ENCODE results near the gene GLS. TPM values are rescaled to one million over a fixed set of nuclear protein-coding genes. Genes with fewer than 3 reads are reported as not detected.

GLS gene
- total and polyA plus RNA-seq, 2 of the 13 experiments (the other 11 are each of a cell fraction or from before 2014, with no cell fraction given), result 78.6 to 183 TPM

DNA sequence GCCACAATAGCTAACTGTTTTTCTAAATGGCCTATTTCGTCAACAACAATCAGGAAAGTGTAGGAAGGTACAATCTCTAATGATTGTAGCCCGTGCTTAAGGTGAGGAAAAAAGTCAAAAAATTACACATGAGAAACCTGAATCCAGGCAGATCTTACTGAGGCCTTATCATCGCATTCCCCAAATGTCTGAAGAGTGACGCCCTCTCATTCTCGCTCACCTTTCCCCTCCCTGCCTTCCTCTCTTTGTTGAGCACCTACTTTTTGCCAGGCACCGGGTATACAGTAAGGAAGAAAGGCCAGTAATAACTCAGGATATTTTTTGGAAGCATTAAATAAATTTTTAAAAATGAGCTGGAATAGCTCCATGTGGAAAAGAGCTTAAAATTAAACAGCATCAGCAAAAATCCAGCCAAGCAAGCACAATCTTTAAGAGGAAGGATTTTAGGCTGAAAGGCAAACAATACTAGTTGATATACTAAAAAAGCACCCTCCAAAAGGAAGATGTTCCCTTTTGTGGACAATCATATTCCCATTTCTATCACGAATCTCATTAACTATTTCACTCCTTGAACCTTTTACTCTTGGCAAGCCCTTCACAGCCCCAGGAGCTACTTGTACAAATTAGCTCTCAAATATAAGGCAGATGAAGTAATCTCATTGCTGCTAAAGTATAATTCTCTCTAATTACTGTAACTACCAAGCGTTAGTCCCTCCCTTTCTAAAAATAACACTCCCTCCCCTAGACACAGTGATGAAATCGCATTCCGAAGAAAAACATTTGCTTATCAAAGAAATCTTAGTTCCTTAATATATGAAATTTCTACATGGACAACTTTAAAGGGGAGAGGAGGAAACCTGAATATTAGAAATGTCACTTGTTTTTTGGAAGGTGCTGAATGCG is 93.4 kb downstream of the GLS start (continued):
- TF ChIP-seq ZNF362 (CRISPR knock-in tag; IDR thresholded peaks at IDR 0.05; ENCODE audit: borderline replicate concordance) (no peak), KLF9 (CRISPR knock-in tag; IDR thresholded peaks at IDR 0.05; ENCODE audit: low read depth) (no peak), NFIC (IDR thresholded peaks at IDR 0.05; ENCODE audit: low read length) (no peak), HNRNPLL (IDR thresholded peaks at IDR 0.05; ENCODE audit: low read depth, low read length, poor library complexity, severe bottlenecking) (no peak), ZBTB37 (CRISPR knock-in tag; IDR thresholded peaks at IDR 0.05) (no peak)

DNA sequence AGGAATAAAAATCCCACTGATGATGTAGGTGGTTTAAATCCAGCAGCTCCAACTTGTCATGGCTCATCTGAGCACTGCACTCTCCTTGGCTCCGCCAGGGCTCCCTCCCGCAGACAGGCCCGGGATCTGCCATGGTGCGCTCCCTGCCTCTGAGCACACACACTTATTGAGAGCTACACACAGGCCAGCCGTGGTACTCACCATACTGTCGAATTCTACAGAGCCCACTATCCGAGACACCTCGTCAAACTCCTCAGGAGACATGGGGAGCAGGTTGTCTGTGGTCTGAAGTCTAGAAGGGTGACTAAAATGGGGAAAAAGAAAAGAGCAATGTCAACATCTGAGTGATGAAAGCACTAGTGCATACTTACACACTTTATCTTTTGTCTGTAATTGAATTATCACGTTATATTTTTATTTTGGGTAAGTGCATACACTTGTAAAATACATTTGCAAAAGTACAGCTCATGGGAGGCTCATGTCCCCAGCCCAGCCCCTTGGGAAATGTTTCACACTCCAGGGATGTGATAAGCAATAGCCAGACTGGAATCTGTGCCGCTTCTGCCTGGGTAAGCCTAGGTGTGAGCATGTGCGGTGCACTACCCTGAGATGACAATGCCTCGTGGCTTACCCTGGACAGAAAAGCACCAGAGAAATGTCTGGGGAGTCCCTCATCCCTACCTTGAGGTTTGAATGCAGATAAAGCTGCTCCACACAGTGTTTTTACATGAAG is 94.2 kb downstream of the GLS start:
- Histone ChIP-seq H3K27me3 (ENCODE audit: control insufficient read depth in 1 of 2, insufficient read depth in 2 of 2, low read length in 2 of 2) (no peaks in the 10 kb centered on the region), H3K36me3 (replicated peaks in 1 of 2; ENCODE audit: control insufficient read depth in 1 of 2, insufficient read depth in 2 of 2, low read length in 2 of 2) (peaks cover 45 to 91% of the 10 kb centered on the region in 2 experiments), H3K4me3 (replicated peaks in 1 of 3; ENCODE audit: insufficient read depth in 1 of 3, low read depth in 2 of 3, low read length in 3 of 3) (no peak overlapping the region), H2AFZ (ENCODE audit: low read length) (no peak overlapping the region), H3K4me2 (ENCODE audit: low read depth, low read length) (no peak overlapping the region), H3K9ac (ENCODE audit: insufficient read depth, low read depth, low read length) (no peak overlapping the region), H3K9me3 (ENCODE audit: low read length) (no peaks in the 10 kb centered on the region), H3K79me2 (ENCODE audit: insufficient read depth, low read length) (no peaks in the 10 kb centered on the region), H3K4me1 (ENCODE audit: insufficient read depth, low read length) (no peaks in the 10 kb centered on the region), H3K27ac (ENCODE audit: extremely low read length, insufficient read depth, low read length) (no peak overlapping the region), H4K20me1 (ENCODE audit: insufficient read depth, low read length) (no peaks in the 10 kb centered on the region)
- 93% methylated on average over 12 of the region's 12 CpGs for WGBS (ENCODE audit: low lambda C conversion rate)
- BruUV-seq (replicated peaks), result no TSS peak
- POLR2A ChIA-PET, result no interaction called here
- intact Hi-C loops (cut with micrococcal nuclease; ENCODE audit: unreplicated experiment) (no loop called here), in situ Hi-C loops (cut with HindIII; ENCODE audit: extremely low pct_ligation_motif_present, low pct_unique_long_range_greater_than_20kb) (no loop called here)
- ATAC-seq (no peak; the same call in 1 of the 3 replicates), FAIRE-seq (no peak), DNase-seq (ENCODE audit: low spot score) (no peak)
- CTCF ChIA-PET (ENCODE audit: low intra/inter-chr PET ratio, low total read pairs), result no interaction called here
- TF ChIP-seq ZNF672 (CRISPR knock-in tag; IDR thresholded peaks at IDR 0.05), result no peak
- no peak for TF ChIP-seq TCF7L2 (IDR thresholded peaks at IDR 0.05; ENCODE audit: low read depth, low read length)
- TF ChIP-seq ZNF607 (CRISPR knock-in tag; IDR thresholded peaks at IDR 0.05; ENCODE audit: borderline replicate concordance), result no peak
- no peak for TF ChIP-seq THYN1 (CRISPR knock-in tag; IDR thresholded peaks at IDR 0.05; ENCODE audit: borderline replicate concordance, low read depth)
- TF ChIP-seq, protein P1, sequence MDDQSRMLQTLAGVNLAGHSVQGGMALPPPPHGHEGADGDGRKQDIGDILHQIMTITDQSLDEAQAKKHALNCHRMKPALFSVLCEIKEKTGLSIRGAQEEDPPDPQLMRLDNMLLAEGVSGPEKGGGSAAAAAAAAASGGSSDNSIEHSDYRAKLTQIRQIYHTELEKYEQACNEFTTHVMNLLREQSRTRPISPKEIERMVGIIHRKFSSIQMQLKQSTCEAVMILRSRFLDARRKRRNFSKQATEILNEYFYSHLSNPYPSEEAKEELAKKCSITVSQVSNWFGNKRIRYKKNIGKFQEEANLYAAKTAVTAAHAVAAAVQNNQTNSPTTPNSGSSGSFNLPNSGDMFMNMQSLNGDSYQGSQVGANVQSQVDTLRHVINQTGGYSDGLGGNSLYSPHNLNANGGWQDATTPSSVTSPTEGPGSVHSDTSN (CRISPR knock-in tag; IDR thresholded peaks at IDR 0.05; ENCODE audit: borderline replicate concordance), result no peak
- no peak for TF ChIP-seq MXI1 (IDR thresholded peaks at IDR 0.05; ENCODE audit: borderline replicate concordance, low read depth, low read length)
- TF ChIP-seq TEF (CRISPR knock-in tag; IDR thresholded peaks at IDR 0.05), result no peak
- no peak for TF ChIP-seq ZFP41 (CRISPR knock-in tag; IDR thresholded peaks at IDR 0.05; ENCODE audit: borderline replicate concordance)
- TF ChIP-seq SMYD3 (CRISPR knock-in tag; IDR thresholded peaks at IDR 0.05), result no peak
- TF ChIP-seq FOXA3 (CRISPR knock-in tag; IDR thresholded peaks at IDR 0.05), result no peak
- no peak for TF ChIP-seq ZNF124 (CRISPR knock-in tag; IDR thresholded peaks at IDR 0.05)

All from HepG2 (cell line).